Measurements from ENCODE around the gene FBXW8. TPM values are rescaled to one million over a fixed set of nuclear protein-coding genes. Genes with fewer than 3 reads are reported as not detected.

Gene FBXW8
- 3.3 TPM for total RNA-seq

- H3K4me1 ChIP-seq = peaks cover 3 to 12% of the 10 kb centered on the region in 2 donors
- no peaks in the 10 kb centered on the region for H3K36me3 ChIP-seq
- H3K4me3 ChIP-seq = peak within 1 kb of the TSS; percentile 94 to 100
- H3K27ac ChIP-seq = peak within 1 kb of the TSS; percentile 78 to 89
- peak in 1 of 2 donors; percentile 80 for DNase-seq (ENCODE audit: low spot score in 2 of 2)
- TF ChIP-seq, protein P1, sequence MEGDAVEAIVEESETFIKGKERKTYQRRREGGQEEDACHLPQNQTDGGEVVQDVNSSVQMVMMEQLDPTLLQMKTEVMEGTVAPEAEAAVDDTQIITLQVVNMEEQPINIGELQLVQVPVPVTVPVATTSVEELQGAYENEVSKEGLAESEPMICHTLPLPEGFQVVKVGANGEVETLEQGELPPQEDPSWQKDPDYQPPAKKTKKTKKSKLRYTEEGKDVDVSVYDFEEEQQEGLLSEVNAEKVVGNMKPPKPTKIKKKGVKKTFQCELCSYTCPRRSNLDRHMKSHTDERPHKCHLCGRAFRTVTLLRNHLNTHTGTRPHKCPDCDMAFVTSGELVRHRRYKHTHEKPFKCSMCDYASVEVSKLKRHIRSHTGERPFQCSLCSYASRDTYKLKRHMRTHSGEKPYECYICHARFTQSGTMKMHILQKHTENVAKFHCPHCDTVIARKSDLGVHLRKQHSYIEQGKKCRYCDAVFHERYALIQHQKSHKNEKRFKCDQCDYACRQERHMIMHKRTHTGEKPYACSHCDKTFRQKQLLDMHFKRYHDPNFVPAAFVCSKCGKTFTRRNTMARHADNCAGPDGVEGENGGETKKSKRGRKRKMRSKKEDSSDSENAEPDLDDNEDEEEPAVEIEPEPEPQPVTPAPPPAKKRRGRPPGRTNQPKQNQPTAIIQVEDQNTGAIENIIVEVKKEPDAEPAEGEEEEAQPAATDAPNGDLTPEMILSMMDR (IDR thresholded peaks at IDR 0.05) = no peak
- no peaks in the 10 kb centered on the region for H3K9me3 ChIP-seq
- H3K27me3 ChIP-seq = no peaks in the 10 kb centered on the region
- intact Hi-C loops (cut with DNase I) = no loop called here
Measured at GRCh38 chr12:116910645-116911451, at the start of gene FBXW8. Gene FBXW8, plus strand, starts transcription at chr12:116910950. Its CDS starts 88 bp downstream, at chr12:116911038.

- TF ChIP-seq, protein P1 (IDR thresholded peaks at IDR 0.05) = no peak
- H3K27ac ChIP-seq = no peak overlapping the region
- no peaks in the 10 kb centered on the region for H3K27me3 ChIP-seq
- DNase-seq (ENCODE audit: low spot score in 2 of 2) = peak; percentile 9 to 68
- peaks cover 3 to 27% of the 10 kb centered on the region in 2 donors for H3K4me1 ChIP-seq
- no peaks in the 10 kb centered on the region for H3K9me3 ChIP-seq
- intact Hi-C loops (cut with DNase I) = no loop called here
- no peaks in the 10 kb centered on the region for H3K36me3 ChIP-seq
- H3K4me3 ChIP-seq = peak overlapping the region in 1 of 2 donors; percentile 2
Measured at GRCh38 chr12:116861320-116861719, 49.4 kb upstream of the FBXW8 start.

DNA sequence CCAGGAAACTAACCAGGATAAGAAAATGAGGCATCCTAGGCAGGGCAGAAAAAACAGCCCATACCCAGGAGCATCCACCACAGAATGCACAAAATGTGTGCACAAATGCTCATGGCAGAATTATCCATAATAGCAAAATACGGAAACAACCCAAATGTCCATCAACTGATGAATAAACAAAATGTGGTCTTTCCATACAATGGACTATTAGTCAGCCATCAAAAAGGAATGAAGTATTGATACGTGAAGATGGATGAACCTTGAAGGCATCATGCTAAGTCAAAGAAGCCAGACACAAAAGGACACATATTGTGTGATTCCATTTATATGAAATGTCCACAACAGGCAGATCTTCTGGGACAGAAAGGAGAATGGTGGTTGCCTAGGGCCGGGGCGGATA is 48.6 kb upstream of the FBXW8 start:
- H3K27me3 ChIP-seq = no peaks in the 10 kb centered on the region
- no peak overlapping the region for H3K4me3 ChIP-seq
- H3K36me3 ChIP-seq = no peaks in the 10 kb centered on the region
- H3K4me1 ChIP-seq = peaks cover 3 to 27% of the 10 kb centered on the region in 2 donors
- no peak for DNase-seq (ENCODE audit: low spot score in 2 of 2)
- no peak overlapping the region for H3K27ac ChIP-seq
- H3K9me3 ChIP-seq = no peaks in the 10 kb centered on the region
- intact Hi-C loops (cut with DNase I) = no loop called here
- TF ChIP-seq, protein P1 (IDR thresholded peaks at IDR 0.05) = no peak

DNA sequence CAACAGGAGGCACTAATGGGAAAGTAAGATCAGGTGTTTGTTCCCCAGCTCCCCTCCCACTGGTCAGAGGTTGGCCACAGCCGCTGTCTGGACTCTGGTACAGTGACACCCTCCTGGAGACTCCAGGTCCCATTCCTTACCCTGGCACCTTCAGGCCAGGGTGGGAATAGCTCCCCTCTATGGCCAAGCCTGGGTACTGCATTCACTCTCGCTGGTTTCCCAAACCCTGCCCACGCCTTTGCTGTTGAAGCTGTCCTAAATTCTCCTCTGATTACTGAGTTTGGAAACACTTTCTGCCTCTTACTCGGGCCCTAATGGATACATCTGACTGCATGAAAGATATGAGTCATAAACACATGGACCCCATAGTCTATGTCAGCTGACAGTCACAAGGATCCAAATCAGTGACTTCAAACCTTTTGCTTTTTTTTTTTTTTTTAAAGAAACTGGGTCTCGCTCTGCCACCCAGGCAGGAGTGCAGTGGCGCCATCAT is 47.4 kb upstream of the FBXW8 start:
- Histone ChIP-seq H3K27me3 (no peaks in the 10 kb centered on the region), H3K9me3 (no peaks in the 10 kb centered on the region), H3K4me1 (peaks cover 3 to 27% of the 10 kb centered on the region in 2 donors), H3K27ac (no peak overlapping the region), H3K4me3 (no peak overlapping the region), H3K36me3 (no peaks in the 10 kb centered on the region)
- intact Hi-C loops (cut with DNase I) = no loop called here
- TF ChIP-seq, protein P1 (IDR thresholded peaks at IDR 0.05) = peak in 2 of 3 experiments; percentile 8 to 27
- DNase-seq (ENCODE audit: low spot score in 2 of 2) = no peak

GRCh38 chr12:116864371-116865160 is 46.2 kb upstream of the FBXW8 start:
- DNase-seq (ENCODE audit: low spot score in 2 of 2) = peak; percentile 8 to 67
- intact Hi-C loops (cut with DNase I) = loop anchor here (2.0 kb wide), 1 partner anchor 46 kb away; no protein-coding TSS in a partner anchor
- Histone ChIP-seq H3K4me1 (peaks cover 0 to 24% of the 10 kb centered on the region in 2 donors), H3K36me3 (no peaks in the 10 kb centered on the region), H3K27ac (peak overlapping the region in 1 of 2 donors; percentile 23), H3K27me3 (no peaks in the 10 kb centered on the region), H3K9me3 (no peaks in the 10 kb centered on the region), H3K4me3 (no peak overlapping the region)
- TF ChIP-seq, protein P1 (IDR thresholded peaks at IDR 0.05) = no peak

Measured in ascending aorta (tissue), 2 donors.